Activated CD4-positive, CD25-positive, alpha-beta regulatory T cell treated with anti-CD3 and anti-CD28 coated beads, Interleukin-2, amount 50 U/mL, for 24 hours (primary cell): ENCODE data around the gene CPHXL2.

Experiments used
- ATAC-seq, 2 donors: fragments of 150-1000 bp; cut with Tn5 transposase; one replicate each; pipeline ENCODE4 v1.10.0; 2021; ENCODE audit warnings: mild to moderate bottlenecking in 1 of 2, moderate library complexity in 1 of 2

Gene CPHXL2

DNA sequence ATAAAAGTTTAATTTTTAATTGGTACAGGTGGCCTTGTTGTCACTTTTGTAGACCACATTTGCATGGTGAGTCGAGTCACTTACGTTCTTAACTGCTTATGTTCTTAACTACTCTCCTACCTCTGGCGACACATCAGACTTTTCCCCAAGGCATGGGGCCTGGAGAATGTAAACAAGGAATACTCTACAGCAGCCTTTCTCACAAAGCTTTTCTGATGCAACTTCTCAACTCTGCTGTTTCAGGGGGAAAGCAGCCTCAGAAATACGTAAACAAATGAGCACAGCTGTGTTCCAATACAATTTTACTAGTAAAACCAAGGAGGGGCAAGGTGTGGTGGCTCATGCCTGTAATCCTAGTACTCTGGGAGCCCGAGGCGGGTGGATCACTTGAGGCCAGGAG, 36.2 kb downstream of the CPHXL2 start:
- ATAC-seq = no peak

DNA sequence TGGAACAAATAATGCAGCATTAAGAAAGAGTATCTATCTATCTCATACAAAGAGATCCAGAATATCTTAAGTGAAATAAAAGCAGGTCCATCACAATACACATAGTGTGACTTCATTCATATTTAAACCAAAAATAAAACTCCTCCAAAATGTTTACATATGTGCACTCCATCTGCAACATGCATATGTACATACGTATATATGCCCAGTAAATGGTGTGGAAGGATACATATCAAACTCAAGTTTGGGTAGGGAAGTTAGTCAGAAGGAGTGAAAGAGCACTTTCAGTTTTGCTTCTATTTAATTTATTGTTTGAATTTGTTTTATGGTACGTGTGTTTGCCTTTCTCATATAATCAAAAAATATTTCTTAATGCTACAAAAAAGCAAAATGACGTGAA, 41.8 kb downstream of the CPHXL2 start:
- no peak for ATAC-seq

- no peak for ATAC-seq
Observed at GRCh38 chr16:75632857-75633256, 44.0 kb downstream of the CPHXL2 start.

- ATAC-seq = no peak
Observed at GRCh38 chr16:75630052-75630451, 46.8 kb downstream of the CPHXL2 start.

- ATAC-seq = no peak
Observed at GRCh38 chr16:75629132-75629531, 47.7 kb downstream of the CPHXL2 start.

GRCh38 chr16:75628351-75628750, 48.5 kb downstream of the CPHXL2 start:
- ATAC-seq = no peak

GRCh38 chr16:75627851-75628250, 49.0 kb downstream of the CPHXL2 start:
- ATAC-seq = no peak

DNA sequence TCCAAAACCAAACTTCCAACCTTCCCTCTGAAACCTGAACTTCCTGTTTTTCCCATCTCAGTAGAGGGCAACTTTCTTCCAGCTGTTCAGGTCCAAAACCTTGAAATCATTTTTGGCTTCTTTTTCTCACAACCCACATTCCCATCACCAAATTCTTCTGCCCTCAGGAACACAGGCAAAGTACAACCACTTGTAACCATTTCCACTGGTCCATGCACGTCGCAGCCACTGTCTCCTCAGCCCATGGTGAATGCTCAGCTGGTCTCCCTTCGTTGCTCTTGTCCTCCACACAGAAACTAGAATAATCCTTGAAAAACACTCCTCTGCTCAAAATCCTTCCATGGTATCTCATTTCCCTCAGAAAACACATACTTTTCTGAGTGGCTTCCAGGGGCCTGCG, 50.0 kb downstream of the CPHXL2 start:
- no peak for ATAC-seq

DNA sequence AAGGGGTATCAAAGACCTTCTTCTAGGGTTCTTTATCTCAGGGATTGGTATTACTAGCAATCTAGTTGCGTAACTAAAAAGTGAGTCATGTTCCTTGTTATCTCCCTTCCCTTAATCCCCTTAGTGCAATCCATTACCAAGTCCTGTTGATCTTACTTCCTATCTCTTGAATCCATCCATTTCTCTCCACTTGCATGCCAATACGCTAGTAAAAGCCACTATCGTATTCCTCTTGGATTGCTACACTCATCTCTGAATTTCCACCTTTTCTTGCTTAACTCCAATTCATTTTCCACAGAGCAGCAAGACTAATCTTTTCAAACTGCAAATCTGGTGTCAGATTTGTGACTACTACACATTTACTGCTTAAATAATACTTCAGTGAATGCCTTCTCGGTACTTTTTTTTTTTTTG, 51.9 kb downstream of the CPHXL2 start:
- no peak for ATAC-seq

DNA sequence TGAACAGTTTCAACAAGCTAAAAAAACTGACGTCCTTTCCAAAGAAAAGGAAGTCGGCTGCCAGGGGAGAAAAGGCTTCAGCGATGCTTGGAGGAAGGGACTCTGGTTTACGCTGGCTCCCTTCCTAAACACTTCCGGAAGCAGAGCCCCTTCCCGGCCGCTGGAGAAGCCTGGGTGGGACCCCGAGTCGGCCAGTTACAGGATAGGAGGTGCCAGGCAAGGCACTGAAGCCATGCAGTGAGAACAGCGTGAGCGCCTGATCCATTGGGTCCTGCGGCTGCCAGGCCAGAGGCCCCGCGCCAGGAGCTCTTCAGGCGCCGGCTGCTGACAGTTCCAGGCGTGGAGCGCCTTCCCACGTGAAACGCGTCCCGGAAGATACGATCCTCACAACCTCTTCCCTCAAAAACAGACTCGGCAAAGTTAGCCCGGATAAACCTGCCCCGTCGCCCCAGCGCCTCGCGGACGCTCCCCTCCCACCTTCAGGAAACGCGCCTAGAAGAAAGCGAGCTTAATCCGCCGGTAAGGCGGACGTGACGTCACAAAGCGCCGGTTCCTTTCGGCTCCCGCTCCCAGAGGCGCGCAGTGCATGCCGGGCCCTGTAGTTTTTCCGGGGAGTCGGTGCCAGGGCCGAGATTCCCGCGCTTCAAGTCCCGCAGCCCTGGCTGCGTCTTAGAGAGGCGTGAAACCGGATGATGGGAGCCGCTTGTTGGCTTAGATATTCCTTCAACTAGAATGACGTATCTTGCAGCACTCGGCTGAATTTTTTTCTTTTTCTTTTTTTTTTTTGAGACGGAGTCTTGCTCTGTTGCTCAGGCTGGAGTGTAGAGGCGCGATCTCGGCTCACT, 53.8 kb downstream of the CPHXL2 start, which contains the start of gene ADAT1:
Gene ADAT1 (minus strand): TSS at position 521 of the 845 bp plus-strand sequence. CDS start 2,482 bp downstream, outside the sequence.
- peak; percentile 96 to 97 for ATAC-seq

DNA sequence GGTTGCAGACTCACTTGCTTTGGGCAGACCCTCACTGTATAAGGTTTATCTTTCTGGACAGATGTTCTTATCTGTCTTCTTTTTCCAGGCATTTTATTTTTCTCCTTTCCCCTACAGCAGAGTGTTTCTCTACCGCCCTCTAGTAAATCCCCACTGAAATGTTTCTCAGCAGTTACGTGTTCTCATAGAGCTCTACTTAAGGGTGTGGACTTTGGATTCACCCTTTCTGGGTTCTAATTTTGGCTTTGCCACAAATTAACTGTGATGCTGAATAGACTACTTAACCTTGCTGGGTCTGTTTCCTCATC, 55.7 kb downstream of the CPHXL2 start:
- ATAC-seq = no peak

GRCh38 chr16:75620326-75621169, 56.3 kb downstream of the CPHXL2 start:
- no peak for ATAC-seq

DNA sequence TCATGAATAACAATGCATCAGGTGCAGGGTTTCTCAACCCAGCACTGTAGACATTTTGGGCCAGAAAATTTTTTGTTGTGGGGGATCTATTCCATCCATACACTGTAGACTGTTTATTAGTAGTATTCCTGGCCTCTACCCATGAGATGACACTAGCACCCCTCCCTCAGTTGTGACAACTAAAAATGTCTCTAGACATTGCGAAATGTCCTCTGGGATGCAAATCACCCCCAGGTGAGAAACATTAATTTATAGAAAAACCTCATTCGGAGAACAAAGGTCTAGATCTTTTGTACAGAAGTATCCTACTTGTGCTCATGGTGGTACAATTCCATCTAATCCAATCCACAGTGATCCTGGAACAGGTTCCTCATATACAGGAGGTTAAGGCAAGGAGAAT, 58.0 kb downstream of the CPHXL2 start:
- ATAC-seq = no peak

- no peak for ATAC-seq
Observed at GRCh38 chr16:75617121-75617520, 59.7 kb downstream of the CPHXL2 start.

DNA sequence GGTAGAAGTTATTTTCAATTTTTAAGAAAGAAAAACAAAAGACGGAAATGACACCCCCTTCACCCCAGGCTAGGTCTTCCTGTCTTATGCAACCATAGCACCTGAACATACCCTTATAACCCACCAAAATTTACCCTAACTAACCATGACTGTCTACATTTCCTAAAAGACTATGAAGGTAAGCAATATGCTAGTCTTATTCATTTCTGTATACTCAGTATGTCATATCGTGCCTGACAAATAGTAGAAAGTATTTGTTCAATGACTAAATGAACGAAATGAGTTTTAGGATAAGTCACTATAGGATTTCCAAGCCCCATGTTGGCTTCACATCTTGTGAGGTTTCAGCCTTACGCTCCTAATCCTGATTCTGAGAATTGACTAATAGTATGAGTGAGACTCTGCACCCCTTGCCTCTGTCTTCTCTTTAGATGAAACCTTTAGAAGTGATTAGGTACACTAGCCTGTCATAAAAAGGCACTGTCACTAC, 60.2 kb downstream of the CPHXL2 start:
- ATAC-seq = peak; percentile 88 to 91

GRCh38 chr16:75615619-75616018, 61.2 kb downstream of the CPHXL2 start:
- no peak for ATAC-seq

DNA sequence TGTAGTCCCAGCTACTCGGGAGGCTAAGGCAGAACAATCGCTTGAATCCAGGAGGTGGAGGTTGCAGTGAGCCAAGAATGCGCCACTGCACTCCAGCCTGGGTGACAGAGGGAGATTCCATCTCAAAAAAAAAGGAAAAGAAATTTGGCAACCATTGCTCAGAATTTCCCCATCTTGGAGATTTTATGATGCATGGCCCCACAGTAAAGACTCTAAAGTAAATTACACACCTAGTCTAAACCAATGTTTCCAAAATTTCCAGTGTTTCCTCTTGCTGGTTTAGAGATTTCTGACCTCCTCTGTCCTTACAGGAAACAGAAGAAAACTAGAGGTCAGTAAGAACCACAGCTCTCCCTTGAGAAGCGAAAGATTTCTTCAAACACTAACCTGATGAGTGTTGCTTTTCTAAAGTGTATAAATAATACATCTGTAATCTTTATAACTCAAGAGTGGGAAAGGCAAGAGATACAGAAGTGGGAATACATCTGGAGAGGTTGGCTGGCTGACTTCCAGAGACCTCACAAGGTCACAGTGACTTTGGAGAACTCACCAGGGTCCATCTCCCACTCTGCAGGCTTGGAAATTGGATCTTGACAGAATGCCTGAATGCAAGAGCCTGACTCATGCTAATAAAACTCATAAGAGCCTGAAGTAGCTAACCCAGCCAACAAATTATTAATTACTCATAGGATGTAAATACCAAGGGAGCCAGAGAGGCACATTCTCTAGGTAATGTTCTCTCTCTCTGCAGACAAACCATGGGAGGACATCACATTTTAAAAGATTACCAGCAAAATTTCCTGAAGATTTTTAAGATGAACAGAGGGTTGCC, 62.5 kb downstream of the CPHXL2 start:
- no peak for ATAC-seq
